ENCODE measurements around the gene IL1R1.

The IL1R1 gene

DNA sequence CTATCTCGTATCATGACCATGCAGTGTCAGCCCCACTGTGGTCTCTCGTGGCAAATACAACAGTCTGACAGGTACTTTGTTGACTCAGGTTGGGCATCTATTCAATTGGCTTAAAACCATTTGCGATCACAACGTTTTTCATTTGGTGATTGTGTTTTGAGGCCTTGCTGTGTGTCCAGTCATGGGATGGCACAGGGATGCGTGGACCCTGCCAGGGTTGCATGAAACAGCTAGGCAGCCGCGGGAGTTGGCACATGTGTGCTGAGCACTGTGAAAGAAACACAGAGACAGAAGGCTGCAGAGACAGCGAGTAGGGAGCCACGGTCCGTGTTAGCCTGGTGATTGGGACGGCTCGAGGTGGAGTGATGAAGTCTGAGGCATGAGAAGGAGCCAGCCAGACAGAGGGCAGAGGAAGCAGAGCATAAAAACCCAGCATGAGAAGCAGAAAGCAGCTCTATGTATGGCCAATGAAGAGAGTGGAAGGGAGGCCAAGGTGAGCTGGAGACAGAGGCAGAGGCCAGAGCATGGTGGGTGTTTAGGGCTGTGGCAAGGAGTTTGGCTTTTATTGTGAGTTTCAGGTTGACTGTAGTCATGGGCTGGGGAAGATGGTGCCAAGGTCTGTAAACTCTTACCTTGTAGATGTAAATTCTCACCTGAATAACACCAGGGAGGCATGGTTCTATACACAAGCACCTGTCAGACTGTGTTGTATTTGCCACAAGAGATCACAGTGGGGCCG is 31.8 kb upstream of the IL1R1 start:
- no peak for DNase-seq

GRCh38 chr2:102111823-102112222 is 30.7 kb upstream of the IL1R1 start:
- DNase-seq = peak in 1 of 2 donors; percentile 0

- DNase-seq = no peak
Measured at GRCh38 chr2:102112271-102112670, 30.3 kb upstream of the IL1R1 start.

GRCh38 chr2:102112692-102113665 is 29.6 kb upstream of the IL1R1 start:
- DNase-seq = peak in 1 of 2 donors; percentile 1

DNA sequence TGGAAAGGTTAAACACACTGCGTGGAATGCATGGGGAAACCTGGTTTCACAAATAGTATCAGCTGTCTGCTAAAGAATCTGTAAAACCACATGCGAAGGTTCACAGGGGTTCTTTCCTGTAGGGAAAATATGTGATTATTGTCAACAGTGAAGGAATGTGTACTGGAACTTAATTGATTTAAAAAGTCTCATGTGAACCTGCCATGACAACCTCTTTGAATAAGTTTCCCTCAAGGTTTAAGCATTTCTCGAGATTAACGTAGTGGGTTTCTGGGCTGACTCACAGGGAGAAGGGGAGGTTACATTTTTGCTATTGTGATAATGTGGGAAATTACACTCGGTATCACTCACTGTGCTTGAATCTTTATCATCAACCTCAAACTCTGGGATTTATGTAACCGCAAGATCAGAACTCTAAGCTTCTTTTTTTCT is 28.2 kb upstream of the IL1R1 start:
- DNase-seq = no peak

DNA sequence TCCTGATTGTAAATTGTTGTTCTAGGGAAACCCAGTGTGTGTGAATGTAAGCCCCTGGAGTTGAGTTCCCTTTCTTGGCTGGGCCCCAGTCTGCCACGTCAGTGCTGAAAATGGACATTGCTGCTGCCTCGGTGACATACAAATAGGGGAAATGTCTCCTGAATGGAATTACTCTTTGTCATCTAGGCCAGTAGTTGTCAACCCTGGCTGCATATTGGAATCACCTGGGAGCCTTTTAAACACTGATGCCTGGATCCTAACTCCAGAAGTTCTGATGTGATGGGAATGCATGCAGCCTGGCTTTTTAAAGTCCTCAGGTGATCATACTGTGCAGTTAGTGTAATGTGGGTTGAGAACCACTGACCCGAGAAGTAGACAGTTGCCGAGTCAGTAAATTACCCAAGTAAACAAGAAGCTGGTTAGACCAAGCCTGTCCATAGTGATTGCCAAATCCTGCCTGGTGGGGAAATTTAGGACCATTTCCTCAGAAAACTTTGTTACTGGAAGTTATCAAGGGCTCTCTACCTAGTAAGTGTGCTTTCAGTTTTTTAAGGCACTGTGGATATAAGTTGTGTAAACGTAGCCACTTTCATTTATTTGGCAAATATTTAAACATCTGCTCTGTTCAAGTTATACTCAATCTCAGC is 27.6 kb upstream of the IL1R1 start:
- DNase-seq = peak; percentile 46 to 60

- peak; percentile 22 to 53 for DNase-seq
Measured at GRCh38 chr2:102116630-102117471, 25.7 kb upstream of the IL1R1 start.

- DNase-seq = no peak
Measured at GRCh38 chr2:102117472-102117858, 25.1 kb upstream of the IL1R1 start.

DNA sequence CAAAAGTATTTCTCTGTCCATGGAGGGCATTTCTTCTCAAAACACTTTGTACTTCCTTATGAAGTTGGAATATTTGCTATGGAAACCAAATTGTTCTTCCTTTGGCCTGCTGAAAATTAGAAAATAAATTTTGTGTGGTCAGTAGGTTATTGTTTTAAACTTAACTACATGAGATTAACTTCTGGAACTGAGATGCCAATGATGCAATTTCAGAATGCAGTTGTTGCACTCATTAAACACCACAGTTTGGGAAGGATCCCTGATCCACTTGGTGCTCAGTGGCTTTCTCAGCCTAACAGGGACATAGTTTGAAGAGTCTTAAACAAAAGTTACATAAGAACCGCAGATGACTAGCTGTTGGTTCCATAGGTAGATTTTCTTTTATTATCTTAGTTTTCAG is 23.3 kb upstream of the IL1R1 start:
- peak in 1 of 2 donors; percentile 2 for DNase-seq

DNA sequence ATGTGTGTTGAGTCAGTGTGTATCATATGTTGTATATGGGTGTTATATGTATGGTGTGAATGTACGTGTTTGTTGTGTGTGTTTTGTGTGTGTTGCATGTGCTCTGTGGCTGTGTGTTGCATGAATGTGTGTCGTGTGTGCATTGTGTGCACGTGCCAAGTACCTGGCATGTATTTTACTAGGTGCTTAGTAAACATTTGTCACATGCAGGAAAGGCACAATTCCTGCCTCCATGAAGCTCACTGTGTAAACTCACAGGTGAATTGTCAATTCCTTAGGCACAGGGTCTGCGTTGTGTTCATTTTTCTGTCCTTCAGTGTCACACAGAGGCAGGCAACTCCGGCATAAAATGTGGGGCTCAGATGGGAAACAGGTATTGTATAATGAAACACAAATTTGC is 22.3 kb upstream of the IL1R1 start:
- DNase-seq = no peak

DNA sequence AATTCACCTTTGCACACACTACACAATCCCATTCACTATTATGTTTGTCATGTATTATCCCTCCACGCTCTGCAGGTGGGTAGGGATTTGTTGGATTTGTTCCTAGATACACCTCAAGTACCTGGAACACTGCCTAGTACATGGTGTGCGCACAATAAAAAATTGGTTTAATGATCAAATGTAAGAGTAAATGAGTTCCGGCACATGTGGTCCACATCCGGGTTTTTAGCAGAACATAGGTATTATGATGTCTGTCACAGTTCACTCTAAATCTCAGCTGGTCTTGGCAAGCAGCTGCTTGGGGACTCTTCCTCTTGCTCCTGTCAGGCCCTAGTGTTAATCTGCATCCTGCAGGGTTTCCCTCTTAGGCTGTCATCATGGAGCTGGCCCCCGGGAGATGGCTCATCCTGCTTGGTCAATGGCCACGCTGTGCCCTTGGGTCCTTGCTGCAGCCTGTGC is 21.8 kb upstream of the IL1R1 start:
- peak in 1 of 2 donors; percentile 1 for DNase-seq

DNA sequence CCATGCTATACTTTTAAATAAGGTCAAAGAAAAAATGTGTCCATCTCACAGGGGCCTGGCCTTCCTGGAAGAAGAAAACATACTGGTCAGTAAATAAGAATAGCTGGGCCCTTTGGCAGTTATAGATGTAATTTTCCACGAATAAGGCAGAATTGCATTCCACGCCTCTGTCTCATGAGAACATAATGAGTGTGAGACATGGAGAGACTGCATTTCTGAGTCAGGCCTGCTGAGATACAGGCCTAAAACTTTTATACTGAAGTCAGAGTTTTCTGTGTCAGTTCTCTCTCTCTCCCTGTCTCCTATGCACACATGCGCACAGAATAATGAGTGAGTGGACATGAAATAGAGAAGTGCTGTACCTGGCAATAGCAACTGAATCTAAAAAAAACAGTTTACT is 20.4 kb upstream of the IL1R1 start:
- DNase-seq = peak in 1 of 2 donors; percentile 0

- peak in 1 of 2 donors; percentile 0 for DNase-seq
Measured at GRCh38 chr2:102122909-102123308, 19.6 kb upstream of the IL1R1 start.

DNA sequence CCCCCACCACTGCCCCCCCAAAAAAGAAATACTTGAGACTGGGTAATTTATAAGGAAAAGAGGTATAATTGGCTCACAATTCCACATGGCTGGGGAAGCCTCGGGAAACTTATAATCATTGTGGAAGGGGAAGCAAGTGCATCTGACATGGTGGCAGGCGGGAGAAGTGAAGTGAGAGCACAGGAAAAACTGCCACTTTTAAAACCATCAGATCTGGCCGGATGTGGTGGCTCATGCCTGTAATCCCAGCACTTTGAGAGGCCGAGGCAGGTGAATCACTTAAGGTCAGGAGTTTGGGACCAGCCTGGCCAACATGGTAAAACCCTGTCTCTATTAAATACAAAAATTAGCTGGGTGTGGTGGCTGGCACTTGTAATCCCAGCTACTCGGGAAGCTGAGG is 18.1 kb upstream of the IL1R1 start:
- peak in 1 of 2 donors; percentile 0 for DNase-seq

- DNase-seq = peak in 1 of 2 donors; percentile 0
Measured at GRCh38 chr2:102126169-102126568, 16.4 kb upstream of the IL1R1 start.

DNA sequence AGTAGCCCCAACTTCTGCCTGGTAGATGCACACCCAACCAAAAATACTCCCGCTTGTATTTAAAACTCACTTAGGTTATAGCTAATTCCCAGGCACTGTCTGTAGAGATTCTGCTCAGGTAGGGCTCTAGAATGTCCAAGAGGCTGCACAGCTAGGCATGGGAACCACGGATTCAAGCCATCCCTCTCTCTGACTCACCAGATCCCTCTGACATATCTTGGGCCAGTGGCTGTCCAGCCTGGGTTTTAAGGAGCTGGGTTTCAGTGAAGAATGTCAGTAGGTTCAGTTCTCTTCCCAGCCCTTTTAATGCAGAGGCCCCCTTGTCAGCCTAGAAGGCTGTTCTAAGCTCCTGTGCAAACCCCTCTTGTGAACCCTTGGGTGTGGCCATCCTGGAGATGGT is 15.9 kb upstream of the IL1R1 start:
- peak in 1 of 2 donors; percentile 1 for DNase-seq

GRCh38 chr2:102129082-102129481 is 13.5 kb upstream of the IL1R1 start:
- DNase-seq = peak in 1 of 2 donors; percentile 1

DNA sequence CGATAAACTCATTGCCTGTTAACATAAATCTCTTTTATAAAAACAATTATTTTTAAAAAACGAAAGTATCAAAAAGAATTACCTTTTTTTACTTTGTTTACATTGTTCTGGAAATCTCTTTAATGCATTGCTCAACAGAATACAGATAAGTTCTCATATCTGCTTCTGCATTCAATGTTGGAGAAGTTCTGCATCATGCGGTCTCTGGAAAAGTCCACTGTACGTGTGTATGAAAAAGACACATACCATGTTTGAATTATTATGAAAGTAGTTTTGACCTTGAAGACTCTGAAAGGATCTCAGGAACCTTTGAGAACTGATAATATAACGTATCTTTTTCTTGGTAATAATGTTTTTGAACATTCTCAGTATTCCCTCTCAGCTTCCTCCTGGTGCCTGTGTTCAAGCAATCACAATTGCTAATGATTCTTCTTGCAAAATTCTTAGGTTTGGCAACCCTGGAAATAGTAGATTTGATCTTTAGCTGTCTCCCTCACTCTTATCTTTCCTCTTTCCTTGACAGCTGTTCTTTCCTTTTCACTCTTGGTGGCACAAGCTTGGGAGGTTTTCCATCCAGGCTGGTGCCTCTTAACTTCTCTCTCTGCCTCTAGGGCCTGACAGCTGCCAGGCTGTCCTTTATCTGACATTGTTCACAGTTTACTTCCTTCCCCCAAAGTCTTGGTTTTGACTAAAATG is 12.4 kb upstream of the IL1R1 start:
- peak; percentile 51 to 58 for DNase-seq

DNA sequence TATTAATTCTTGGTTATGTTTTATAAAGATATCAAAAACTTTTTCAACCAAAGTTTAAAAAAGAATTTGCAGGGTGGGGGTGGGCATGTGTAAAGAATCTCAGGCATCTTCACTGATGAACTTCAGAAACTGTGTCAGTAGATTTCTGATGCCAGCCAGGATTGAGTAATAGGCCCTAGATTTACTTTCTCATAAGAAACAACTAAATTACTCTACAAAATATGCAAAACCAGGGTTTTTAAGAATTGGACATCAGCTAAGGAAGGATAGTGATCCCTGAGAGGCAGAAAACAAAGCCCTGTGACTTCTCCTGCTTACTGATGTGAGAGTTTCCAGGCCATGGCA is 11.9 kb upstream of the IL1R1 start:
- peak in 1 of 2 donors; percentile 0 for DNase-seq

- DNase-seq = no peak
Measured at GRCh38 chr2:102131564-102131963, 11.0 kb upstream of the IL1R1 start.

DNA sequence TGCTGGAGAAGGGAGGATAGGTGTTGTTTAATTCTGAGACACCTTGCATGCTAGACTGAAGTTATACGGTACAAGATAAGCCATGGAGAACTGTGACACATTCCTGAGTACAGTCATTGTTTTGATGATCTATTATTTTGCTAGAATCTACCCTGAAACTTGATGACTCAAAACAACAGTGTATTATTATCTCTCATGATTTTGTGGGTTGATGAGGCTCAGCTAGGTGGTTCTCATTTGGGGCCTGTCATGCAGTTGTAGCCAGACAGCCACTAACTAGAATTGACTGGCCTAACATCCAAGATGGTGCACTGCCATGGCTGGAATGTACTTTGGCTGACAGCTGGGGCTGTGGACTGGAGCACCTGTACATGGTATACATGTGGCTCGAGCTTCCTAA is 5.4 kb upstream of the IL1R1 start:
- DNase-seq = no peak
